Effector memory CD4-positive, alpha-beta T cell (primary cell): ENCODE data around the gene MB21D2.

Experiments
- DNase-seq, 3 donors: peaks; one replicate each; pipeline ENCODE4 v3.0.0-alpha.2; 2020
- H3K27ac ChIP-seq: 2 replicates; pipeline ENCODE4 v1.7.0; 2013; ENCODE audit warnings: mild to moderate bottlenecking, low read length, moderate library complexity; ENCODE audit not compliant: insufficient read depth, poor library complexity, severe bottlenecking
- H3K27me3 ChIP-seq: replicated peaks from 2 replicates; pipeline ENCODE4 v1.7.0; 2013; ENCODE audit warnings: mild to moderate bottlenecking, low read length; ENCODE audit not compliant: insufficient read depth, control insufficient read depth, poor library complexity, severe bottlenecking
- H3K36me3 ChIP-seq: 2 replicates; pipeline ENCODE4 v1.7.0; 2013; ENCODE audit warnings: mild to moderate bottlenecking, low read length, moderate library complexity; ENCODE audit not compliant: control insufficient read depth, insufficient read depth
- H3K4me1 ChIP-seq: 2 replicates; pipeline ENCODE4 v1.7.0; 2013; ENCODE audit warnings: low read length, mild to moderate bottlenecking; ENCODE audit not compliant: control insufficient read depth, insufficient read depth, poor library complexity, severe bottlenecking
- H3K4me3 ChIP-seq: 2 replicates; pipeline ENCODE4 v1.7.0; 2013; ENCODE audit warnings: low read length, low read depth, mild to moderate bottlenecking; ENCODE audit not compliant: insufficient read depth, poor library complexity, severe bottlenecking
- H3K9me3 ChIP-seq: 2 replicates; pipeline ENCODE4 v1.7.0; 2013; ENCODE audit warnings: mild to moderate bottlenecking, low read length, moderate library complexity; ENCODE audit not compliant: control insufficient read depth

MB21D2 gene

DNA sequence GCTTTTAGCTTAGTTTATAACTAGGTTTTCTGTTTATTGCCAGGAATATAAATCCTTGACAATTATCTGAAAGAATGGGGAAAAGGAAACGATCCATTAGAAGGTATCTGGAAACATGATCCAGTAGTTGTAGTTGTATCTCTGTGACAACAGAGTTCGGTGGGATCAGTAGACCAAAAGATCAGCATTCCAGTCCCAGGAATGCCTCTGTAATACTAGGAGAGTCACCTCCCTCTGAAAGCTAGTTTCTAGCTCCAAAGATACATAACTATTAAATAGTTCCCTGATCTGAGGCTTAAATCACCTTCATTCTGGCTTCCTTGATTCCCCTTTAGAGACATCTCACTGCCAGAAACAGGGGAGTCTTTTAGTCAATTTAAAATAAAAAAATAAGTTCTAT lies 34.1 kb downstream of the MB21D2 start:
- no peaks in the 10 kb centered on the region for H3K9me3 ChIP-seq
- no peaks in the 10 kb centered on the region for H3K27me3 ChIP-seq
- H3K4me1 ChIP-seq = peaks cover 3% of the 10 kb centered on the region
- no peak for DNase-seq
- H3K36me3 ChIP-seq = no peaks in the 10 kb centered on the region
- H3K4me3 ChIP-seq = no peak overlapping the region
- H3K27ac ChIP-seq = no peak overlapping the region

DNA sequence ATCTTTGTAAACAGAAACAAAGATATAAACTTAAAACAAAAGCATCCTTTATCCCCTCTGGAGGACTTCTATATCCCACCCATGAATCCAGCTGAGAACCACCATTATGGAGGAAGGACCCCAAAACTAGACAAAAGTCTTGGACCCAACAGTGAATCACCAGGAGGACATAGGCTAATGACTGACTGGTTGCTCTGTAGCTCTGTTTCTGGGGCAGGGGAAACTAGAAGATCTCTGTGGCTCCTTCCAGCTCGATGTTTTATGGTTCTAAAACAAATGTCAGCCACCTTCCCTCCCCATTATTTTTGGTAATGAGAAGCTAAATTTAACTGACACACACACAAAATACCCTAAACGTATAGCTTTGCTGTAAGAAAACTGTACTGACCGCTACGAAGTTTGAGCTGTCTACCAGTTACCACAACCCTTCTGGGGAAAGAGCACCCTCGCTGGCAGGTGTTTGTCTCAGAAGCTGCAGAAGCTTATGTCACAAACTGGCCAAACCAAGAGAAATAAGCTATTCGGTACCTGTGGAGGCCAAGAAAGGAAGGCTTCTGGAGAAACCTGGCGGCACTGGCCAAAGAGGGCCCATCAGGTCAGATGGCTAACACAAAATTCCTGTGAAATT lies 36.4 kb downstream of the MB21D2 start:
- no peak overlapping the region for H3K27ac ChIP-seq
- H3K36me3 ChIP-seq = no peaks in the 10 kb centered on the region
- DNase-seq = no peak
- no peaks in the 10 kb centered on the region for H3K9me3 ChIP-seq
- no peaks in the 10 kb centered on the region for H3K27me3 ChIP-seq
- no peak overlapping the region for H3K4me3 ChIP-seq
- no peaks in the 10 kb centered on the region for H3K4me1 ChIP-seq

DNA sequence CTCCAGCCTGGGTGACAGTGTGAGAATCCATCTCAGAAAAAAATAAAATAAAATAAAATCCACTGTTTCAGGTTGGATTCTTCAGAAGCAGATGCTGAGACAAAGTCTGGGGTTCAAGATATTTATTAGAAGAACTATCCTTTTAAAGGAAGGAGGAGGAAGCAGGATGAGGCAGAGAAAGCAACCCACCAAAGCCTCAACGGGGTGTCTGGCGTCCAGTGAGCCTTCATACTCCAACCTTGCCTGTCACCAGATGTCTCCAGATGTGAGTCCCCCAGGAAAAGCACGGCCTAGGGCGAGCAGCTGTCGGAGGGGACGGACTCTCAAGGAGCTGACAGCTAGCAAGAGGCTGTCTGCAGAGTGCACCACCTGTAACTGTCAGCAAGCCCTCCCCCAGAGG lies 37.3 kb downstream of the MB21D2 start:
- H3K4me3 ChIP-seq = no peak overlapping the region
- no peaks in the 10 kb centered on the region for H3K36me3 ChIP-seq
- H3K27ac ChIP-seq = no peak overlapping the region
- DNase-seq = no peak
- H3K4me1 ChIP-seq = no peaks in the 10 kb centered on the region
- H3K9me3 ChIP-seq = no peaks in the 10 kb centered on the region
- no peaks in the 10 kb centered on the region for H3K27me3 ChIP-seq

DNA sequence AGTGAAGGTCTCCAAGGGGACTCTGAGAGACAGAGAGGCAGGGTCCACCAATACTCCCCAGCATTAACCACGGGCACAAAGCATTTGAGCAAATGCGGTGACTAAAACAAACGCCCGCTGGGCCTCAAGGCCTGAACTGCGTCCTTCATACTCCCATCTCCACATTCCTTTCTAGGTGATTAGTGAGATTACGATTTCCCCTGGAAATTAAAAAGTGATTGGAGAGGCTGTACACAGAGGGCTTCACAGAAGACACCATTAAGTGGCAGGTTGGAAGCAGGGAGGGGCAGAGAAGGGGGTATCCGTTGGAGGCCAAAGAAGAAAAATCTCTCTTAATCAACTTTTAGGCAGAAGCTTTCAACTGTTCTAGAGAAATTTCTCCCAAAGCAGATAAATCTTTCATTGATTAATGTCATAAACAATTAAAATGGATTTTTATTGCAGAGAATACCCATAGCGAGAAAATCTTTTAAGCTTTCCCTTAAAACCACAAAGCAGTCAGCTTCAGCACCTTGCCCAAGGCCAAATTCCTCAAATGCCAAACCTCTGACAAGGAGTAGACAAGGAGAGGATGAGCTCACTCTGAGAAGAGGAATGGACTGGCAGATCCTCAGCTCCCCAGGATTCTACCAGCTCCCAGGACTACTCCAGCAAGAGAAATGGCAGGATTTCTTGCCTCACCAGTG lies 38.2 kb downstream of the MB21D2 start:
- H3K27ac ChIP-seq = no peak overlapping the region
- no peaks in the 10 kb centered on the region for H3K9me3 ChIP-seq
- H3K4me3 ChIP-seq = no peak overlapping the region
- no peak for DNase-seq
- no peaks in the 10 kb centered on the region for H3K36me3 ChIP-seq
- no peaks in the 10 kb centered on the region for H3K27me3 ChIP-seq
- H3K4me1 ChIP-seq = no peaks in the 10 kb centered on the region

DNA sequence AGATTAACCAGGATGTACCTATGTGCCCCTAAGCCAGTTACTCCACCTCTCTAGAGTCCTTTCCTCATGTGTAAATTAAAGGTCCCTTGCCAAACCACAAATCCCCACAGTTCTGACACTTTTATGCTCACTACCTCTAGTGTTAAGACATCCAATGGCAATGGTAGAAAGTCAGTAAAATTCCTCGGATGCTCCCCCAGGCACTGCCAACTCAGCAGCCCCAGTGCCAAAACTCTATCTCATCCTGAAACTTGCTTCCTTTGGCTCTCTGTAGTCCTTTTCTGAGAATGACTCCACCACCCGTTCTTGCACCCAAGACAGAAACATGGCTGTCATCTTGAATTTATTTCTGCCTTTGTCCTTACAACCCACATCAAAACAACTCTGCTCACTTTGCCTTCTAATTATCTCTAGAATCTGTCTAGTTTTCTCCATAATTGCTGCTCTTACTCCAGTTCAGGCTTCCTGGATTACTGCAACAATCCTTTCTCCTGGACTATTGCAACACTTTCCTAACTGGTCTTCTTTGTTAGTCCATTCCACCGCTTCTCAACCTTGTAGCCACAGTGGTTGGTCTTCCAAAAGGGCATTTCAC lies 41.6 kb downstream of the MB21D2 start:
- Histone ChIP-seq H3K4me1 (no peaks in the 10 kb centered on the region), H3K9me3 (no peaks in the 10 kb centered on the region), H3K36me3 (no peaks in the 10 kb centered on the region), H3K27me3 (no peaks in the 10 kb centered on the region), H3K27ac (no peak overlapping the region), H3K4me3 (no peak overlapping the region)
- DNase-seq = no peak

DNA sequence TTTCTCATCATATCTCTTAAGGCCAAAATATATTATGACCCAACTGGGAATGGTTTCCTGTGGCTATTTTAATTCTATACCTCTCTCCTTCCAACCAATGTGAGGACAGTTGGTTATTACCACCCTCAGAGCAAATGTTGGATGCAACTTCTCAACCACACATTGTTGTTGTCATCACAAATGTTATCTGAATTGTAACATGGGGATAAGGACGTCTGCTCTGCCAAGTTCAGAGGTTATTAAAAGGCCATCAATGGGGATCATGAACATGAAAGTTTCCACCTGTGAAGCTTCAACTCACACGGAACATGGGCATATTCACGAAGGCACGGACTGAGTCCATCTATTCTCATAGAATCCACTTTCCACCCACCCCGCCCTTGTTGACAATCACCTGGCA lies 46.8 kb downstream of the MB21D2 start:
- no peaks in the 10 kb centered on the region for H3K27me3 ChIP-seq
- H3K4me1 ChIP-seq = no peaks in the 10 kb centered on the region
- H3K27ac ChIP-seq = no peak overlapping the region

DNA sequence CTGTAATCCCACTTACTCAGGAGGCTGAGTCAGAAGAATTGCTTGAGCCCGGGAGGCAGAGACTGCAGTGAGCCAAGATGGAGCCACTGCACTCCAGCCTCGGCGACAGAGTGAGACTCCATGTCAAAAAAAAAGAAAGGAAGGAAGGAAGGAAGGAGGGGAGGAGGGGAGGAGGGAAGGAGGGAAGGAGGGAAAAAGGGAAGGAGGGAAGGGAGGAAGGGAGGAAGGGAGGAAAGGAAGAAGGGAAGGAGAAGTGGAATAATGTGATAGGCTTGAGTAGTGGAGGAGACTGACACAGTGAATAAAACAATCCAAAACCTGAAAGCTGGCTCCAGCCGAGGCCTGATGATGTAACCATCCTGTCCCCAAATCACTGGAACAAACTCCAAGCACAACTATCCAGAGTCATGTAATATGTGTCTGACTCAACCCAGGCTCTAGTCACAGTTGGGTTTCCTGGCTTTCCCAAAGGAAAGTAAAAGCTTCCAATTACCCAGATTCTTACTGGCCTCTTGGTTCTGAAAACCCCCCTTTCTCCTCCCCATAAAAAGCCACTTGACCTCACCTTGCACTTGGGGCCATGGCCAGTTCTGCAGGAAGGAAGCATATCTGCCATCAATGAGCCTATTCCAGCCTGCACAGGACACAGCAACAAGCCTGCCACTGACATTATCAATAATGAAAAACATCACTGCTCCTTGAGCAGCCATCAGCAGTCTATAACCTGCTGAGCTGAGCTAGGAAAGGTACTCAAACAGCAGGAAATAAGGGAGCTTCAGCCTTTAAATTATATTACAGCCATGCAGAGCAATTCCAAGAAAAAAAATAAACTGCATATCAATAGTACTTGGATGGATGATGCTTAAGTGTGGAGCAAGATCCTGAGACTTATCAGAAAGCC lies 48.3 kb downstream of the MB21D2 start:
- no peaks in the 10 kb centered on the region for H3K9me3 ChIP-seq
- no peak for DNase-seq
- no peak overlapping the region for H3K4me3 ChIP-seq
- no peak overlapping the region for H3K27ac ChIP-seq
- H3K36me3 ChIP-seq = no peaks in the 10 kb centered on the region
- H3K27me3 ChIP-seq = no peaks in the 10 kb centered on the region
- no peaks in the 10 kb centered on the region for H3K4me1 ChIP-seq

More for the DNA sequence above, 46.8 kb downstream of the MB21D2 start:
- H3K4me3 ChIP-seq = no peak overlapping the region
- H3K9me3 ChIP-seq = no peaks in the 10 kb centered on the region
- no peak for DNase-seq
- no peaks in the 10 kb centered on the region for H3K36me3 ChIP-seq

DNA sequence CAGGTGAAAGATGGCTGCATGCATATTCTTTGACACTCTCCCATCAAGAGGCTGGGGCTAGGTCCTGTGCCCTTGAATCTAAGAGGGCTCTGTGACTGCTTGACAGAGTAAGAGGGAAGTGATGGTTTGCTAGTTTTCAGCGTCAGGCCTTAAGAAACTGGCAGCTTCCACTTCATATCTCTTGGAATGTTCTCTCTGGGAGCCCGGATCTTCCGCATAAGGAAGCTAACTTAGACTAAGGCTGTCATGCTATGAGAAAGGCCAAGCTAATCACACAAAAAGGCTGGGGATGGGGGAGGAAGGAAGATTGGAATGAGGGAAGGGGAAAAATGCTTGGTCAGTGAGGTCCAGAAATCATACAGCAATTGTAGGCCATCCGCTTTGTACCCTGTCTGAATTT lies 50.0 kb downstream of the MB21D2 start:
- no peak for DNase-seq
- H3K27me3 ChIP-seq = no peaks in the 10 kb centered on the region
- H3K36me3 ChIP-seq = no peaks in the 10 kb centered on the region
- H3K9me3 ChIP-seq = no peaks in the 10 kb centered on the region
- H3K4me3 ChIP-seq = no peak overlapping the region
- no peaks in the 10 kb centered on the region for H3K4me1 ChIP-seq
- no peak overlapping the region for H3K27ac ChIP-seq

DNA sequence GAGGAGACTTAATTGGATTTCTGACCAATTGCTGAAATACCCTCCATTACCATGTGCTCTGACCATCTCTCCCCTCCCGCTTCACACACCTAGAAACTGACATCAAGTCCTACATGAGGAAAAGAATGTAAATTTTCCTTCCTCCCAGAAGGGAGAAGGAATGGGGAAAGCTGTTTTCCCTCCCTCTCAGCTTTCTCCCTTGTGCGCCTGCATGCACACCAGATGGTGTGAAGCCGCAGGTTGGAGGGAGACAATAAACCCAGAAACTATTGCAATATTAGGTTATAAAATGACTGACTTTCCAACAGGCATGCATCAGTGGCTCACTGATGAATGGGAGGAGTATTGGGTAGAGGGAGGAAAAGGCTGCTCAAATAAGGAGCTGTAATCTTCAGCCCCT lies 50.9 kb downstream of the MB21D2 start:
- Histone ChIP-seq H3K27ac (no peak overlapping the region), H3K4me3 (no peak overlapping the region)
- DNase-seq = no peak

More for the DNA sequence above, 50.9 kb downstream of the MB21D2 start:
- Histone ChIP-seq H3K27me3 (no peaks in the 10 kb centered on the region), H3K9me3 (no peaks in the 10 kb centered on the region), H3K4me1 (no peaks in the 10 kb centered on the region), H3K36me3 (no peaks in the 10 kb centered on the region)
